ENCODE data around the gene LRRN4. TPM values are rescaled to one million over a fixed set of nuclear protein-coding genes. Genes with fewer than 3 reads are reported as not detected.

Gene LRRN4
- total RNA-seq, 1 experiment from 2014 or later, result 0.72 TPM

DNA sequence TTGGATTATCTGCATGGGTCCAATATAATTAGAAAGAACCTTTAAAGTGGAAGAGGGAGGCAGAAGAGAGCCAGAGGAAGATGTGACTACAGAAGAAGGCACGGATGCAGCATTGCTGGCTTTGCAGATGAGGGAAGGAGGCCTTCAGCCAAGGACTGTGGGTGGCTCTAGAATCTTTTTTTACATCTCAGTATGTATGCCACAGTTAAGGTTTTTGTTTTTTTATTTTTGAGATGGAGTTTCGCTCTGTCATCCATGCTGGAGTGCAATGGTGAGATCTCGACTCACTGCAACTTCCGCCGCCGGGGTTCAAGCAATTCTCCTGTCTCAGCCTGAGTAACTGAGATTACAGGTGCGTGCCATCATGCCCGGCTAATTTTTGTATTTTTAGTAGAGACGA is 54.1 kb downstream of the LRRN4 start:
- no peak for TF ChIP-seq EZH2 (IDR thresholded peaks at IDR 0.05; ENCODE audit: low read depth)
- TF ChIP-seq, protein P1, sequence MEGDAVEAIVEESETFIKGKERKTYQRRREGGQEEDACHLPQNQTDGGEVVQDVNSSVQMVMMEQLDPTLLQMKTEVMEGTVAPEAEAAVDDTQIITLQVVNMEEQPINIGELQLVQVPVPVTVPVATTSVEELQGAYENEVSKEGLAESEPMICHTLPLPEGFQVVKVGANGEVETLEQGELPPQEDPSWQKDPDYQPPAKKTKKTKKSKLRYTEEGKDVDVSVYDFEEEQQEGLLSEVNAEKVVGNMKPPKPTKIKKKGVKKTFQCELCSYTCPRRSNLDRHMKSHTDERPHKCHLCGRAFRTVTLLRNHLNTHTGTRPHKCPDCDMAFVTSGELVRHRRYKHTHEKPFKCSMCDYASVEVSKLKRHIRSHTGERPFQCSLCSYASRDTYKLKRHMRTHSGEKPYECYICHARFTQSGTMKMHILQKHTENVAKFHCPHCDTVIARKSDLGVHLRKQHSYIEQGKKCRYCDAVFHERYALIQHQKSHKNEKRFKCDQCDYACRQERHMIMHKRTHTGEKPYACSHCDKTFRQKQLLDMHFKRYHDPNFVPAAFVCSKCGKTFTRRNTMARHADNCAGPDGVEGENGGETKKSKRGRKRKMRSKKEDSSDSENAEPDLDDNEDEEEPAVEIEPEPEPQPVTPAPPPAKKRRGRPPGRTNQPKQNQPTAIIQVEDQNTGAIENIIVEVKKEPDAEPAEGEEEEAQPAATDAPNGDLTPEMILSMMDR (conservative IDR thresholded peaks at IDR 0.05), result no peak
- Histone ChIP-seq H3K4me2 (no peak overlapping the region), H3F3A (ENCODE audit: insufficient read depth, low read depth) (0 out of 2 replicates have a peak, but pooled peaks cover 4% of the 10 kb centered on the region), H2AFZ (no peak overlapping the region), H3K4me1 (replicated peaks; ENCODE audit: insufficient read depth) (peaks cover 4% of the 10 kb centered on the region; the same call in 1 of the 2 replicates), H3K4me3 (no peak overlapping the region), H3K27me3 (ENCODE audit: insufficient read depth, low read depth) (no peaks in the 10 kb centered on the region), H3K36me3 (ENCODE audit: low read depth) (no peaks in the 10 kb centered on the region), H3K79me2 (ENCODE audit: low read depth) (no peaks in the 10 kb centered on the region), H3K9me3 (ENCODE audit: insufficient read depth, low read depth) (no peaks in the 10 kb centered on the region), H4K20me1 (ENCODE audit: insufficient read depth) (no peaks in the 10 kb centered on the region), H3K27ac (no peak overlapping the region), H3K9me2 (ENCODE audit: insufficient read depth) (no peaks in the 10 kb centered on the region)
- ChIA-PET CTCF (interaction anchor here (0.6 kb wide), 1 partner anchor 23 kb away, joined by 7 read pairs; no protein-coding TSS in a partner anchor), POLR2A (ENCODE audit: unreplicated experiment) (no interaction called here)
- BruUV-seq (replicated peaks), result no TSS peak
- DNase-seq, result no peak
- intact Hi-C loops (cut with micrococcal nuclease; ENCODE audit: unreplicated experiment), result no loop called here

DNA sequence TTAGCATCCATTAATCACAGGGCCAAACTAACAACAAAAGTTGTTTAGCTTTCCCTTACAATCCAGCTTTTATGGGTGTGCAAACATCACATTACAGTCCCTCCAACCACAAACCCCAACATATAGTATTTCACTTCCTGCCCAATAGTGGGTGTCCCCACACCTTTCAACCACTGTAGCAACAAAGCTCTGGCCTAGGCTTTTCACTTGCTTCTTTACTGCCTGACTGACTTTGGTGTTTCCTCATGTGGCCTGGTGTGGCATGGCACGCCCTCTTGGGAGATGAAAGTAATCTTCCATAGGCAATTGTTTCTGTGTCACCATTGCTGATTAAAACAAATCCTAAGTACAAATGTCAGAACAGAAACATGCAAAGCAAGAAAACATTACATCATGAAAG is 57.1 kb downstream of the LRRN4 start:
- no peaks in the 10 kb centered on the region for H3K9me2 ChIP-seq (ENCODE audit: insufficient read depth)
- ChIA-PET POLR2A (ENCODE audit: unreplicated experiment) (no interaction called here), CTCF (no interaction called here)
- no peak for TF ChIP-seq EZH2 (IDR thresholded peaks at IDR 0.05; ENCODE audit: low read depth)
- H3F3A ChIP-seq (ENCODE audit: insufficient read depth, low read depth), result no peaks in the 10 kb centered on the region
- intact Hi-C loops (cut with micrococcal nuclease; ENCODE audit: unreplicated experiment), result no loop called here
- H4K20me1 ChIP-seq (ENCODE audit: insufficient read depth), result no peaks in the 10 kb centered on the region
- no TSS peak for BruUV-seq (replicated peaks)
- no peak overlapping the region for H2AFZ ChIP-seq
- no peaks in the 10 kb centered on the region for H3K9me3 ChIP-seq (ENCODE audit: insufficient read depth, low read depth)
- H3K27ac ChIP-seq, result peak overlapping the region; percentile 12; the same call in 1 of the 2 replicates
- H3K27me3 ChIP-seq (ENCODE audit: insufficient read depth, low read depth), result no peaks in the 10 kb centered on the region
- peak; percentile 15 to 70 for DNase-seq
- H3K4me1 ChIP-seq (replicated peaks; ENCODE audit: insufficient read depth), result no peaks in the 10 kb centered on the region; the same call in 1 of the 2 replicates
- H3K79me2 ChIP-seq (ENCODE audit: low read depth), result no peaks in the 10 kb centered on the region
- no peak overlapping the region for H3K4me2 ChIP-seq
- peaks cover 10% of the 10 kb centered on the region; the same call in 1 of the 2 replicates for H3K36me3 ChIP-seq (ENCODE audit: low read depth)
- H3K4me3 ChIP-seq, result no peak overlapping the region

- Histone ChIP-seq H3K4me1 (replicated peaks; ENCODE audit: insufficient read depth) (no peaks in the 10 kb centered on the region; the same call in 1 of the 2 replicates), H3K27me3 (ENCODE audit: insufficient read depth, low read depth) (no peaks in the 10 kb centered on the region), H4K20me1 (ENCODE audit: insufficient read depth) (no peaks in the 10 kb centered on the region), H3K4me3 (no peak overlapping the region), H3K4me2 (no peak overlapping the region), H3K9me3 (ENCODE audit: insufficient read depth, low read depth) (no peaks in the 10 kb centered on the region), H2AFZ (no peak overlapping the region), H3K27ac (no peak overlapping the region), H3F3A (ENCODE audit: insufficient read depth, low read depth) (no peaks in the 10 kb centered on the region), H3K79me2 (ENCODE audit: low read depth) (no peaks in the 10 kb centered on the region), H3K9me2 (ENCODE audit: insufficient read depth) (no peaks in the 10 kb centered on the region), H3K36me3 (ENCODE audit: low read depth) (peaks cover 10% of the 10 kb centered on the region; the same call in 1 of the 2 replicates)
- intact Hi-C loops (cut with micrococcal nuclease; ENCODE audit: unreplicated experiment), result no loop called here
- ChIA-PET POLR2A (ENCODE audit: unreplicated experiment) (interaction anchor here (0.6 kb wide), 1 partner anchor 28 kb away, joined by 7 read pairs; no protein-coding TSS in a partner anchor), CTCF (no interaction called here)
- DNase-seq, result no peak
- BruUV-seq (replicated peaks), result no TSS peak
- no peak for TF ChIP-seq EZH2 (IDR thresholded peaks at IDR 0.05; ENCODE audit: low read depth)
- TF ChIP-seq, protein P1 (conservative IDR thresholded peaks at IDR 0.05), result no peak
Observed at GRCh38 chr20:5991623-5992441, 62.0 kb downstream of the LRRN4 start.

Measured in PC-9 (cell line).